GM12864 (cell line): ENCODE results near the gene AOPEP.

ENCODE experiments used
- DNase-seq: peaks from one replicate; pipeline ENCODE4 v3.0.0-alpha.2; 2011; ENCODE audit warnings: low read depth
- H3K4me3 ChIP-seq: 2 replicates; pipeline ENCODE4 v1.5.1; 2011; ENCODE audit warnings: mild to moderate bottlenecking, low read depth, low read length, control low read depth
- CTCF ChIP-seq: IDR thresholded peaks from 2 replicates; pipeline ENCODE4 v1.5.1; 2011; ENCODE audit warnings: low read depth, mild to moderate bottlenecking, moderate library complexity, low read length, control low read depth, inconsistent platforms; ENCODE audit errors: missing control alignments

The AOPEP gene

GRCh38 chr9:94879230-94879629 lies 152.7 kb downstream of the AOPEP start:
- TF ChIP-seq CTCF, result no peak
- DNase-seq, result no peak
- no peak overlapping the region for H3K4me3 ChIP-seq

GRCh38 chr9:94881023-94881422 lies 154.5 kb downstream of the AOPEP start:
- DNase-seq, result no peak
- no peak overlapping the region for H3K4me3 ChIP-seq
- TF ChIP-seq CTCF, result no peak

- no peak for TF ChIP-seq CTCF
- H3K4me3 ChIP-seq, result no peak overlapping the region
- no peak for DNase-seq
These were observed 155.0 kb downstream of the AOPEP start for GRCh38 chr9:94881454-94881853.

GRCh38 chr9:94881940-94882339 lies 155.4 kb downstream of the AOPEP start:
- H3K4me3 ChIP-seq, result no peak overlapping the region
- DNase-seq, result no peak
- no peak for TF ChIP-seq CTCF

GRCh38 chr9:94882966-94883641 lies 156.6 kb downstream of the AOPEP start:
- H3K4me3 ChIP-seq, result no peak overlapping the region
- TF ChIP-seq CTCF, result no peak
- DNase-seq, result no peak

- DNase-seq, result no peak
- no peak for TF ChIP-seq CTCF
- no peak overlapping the region for H3K4me3 ChIP-seq
These were observed 159.5 kb downstream of the AOPEP start for GRCh38 chr9:94885854-94886447.

GRCh38 chr9:94887721-94888120 lies 161.2 kb downstream of the AOPEP start:
- H3K4me3 ChIP-seq, result no peak overlapping the region
- DNase-seq, result no peak
- no peak for TF ChIP-seq CTCF
